Epidermal melanocyte (primary cell): ENCODE results near the gene PSG2.
"Not testable (repeated sequence)": the region's sequence is repeated elsewhere in the genome, so short reads cannot be mapped to it uniquely, and the experiment has no call there.

ENCODE experiments used
- DNase-seq: peaks from one replicate; pipeline ENCODE4 v3.0.0; 2011; ENCODE audit warnings: low spot score; ENCODE audit not compliant: insufficient read length

PSG2 gene

GRCh38 chr19:43078311-43078710 is 4.2 kb downstream of the PSG2 start:
- DNase-seq, result no peak

- DNase-seq, result not testable (repeated sequence)
These were observed 4.6 kb downstream of the PSG2 start for GRCh38 chr19:43077881-43078280.

- DNase-seq, result not testable (repeated sequence)
These were observed 20.1 kb downstream of the PSG2 start for GRCh38 chr19:43062418-43062817.

- not testable (repeated sequence) for DNase-seq
These were observed 21.2 kb downstream of the PSG2 start for GRCh38 chr19:43061326-43061725.

GRCh38 chr19:43060254-43060653 is 22.2 kb downstream of the PSG2 start:
- not testable (repeated sequence) for DNase-seq

- not testable (repeated sequence) for DNase-seq
These were observed 23.0 kb downstream of the PSG2 start for GRCh38 chr19:43059482-43059881.

- DNase-seq, result not testable (repeated sequence)
These were observed 24.1 kb downstream of the PSG2 start for GRCh38 chr19:43058440-43058839.

- DNase-seq, result not testable (repeated sequence)
These were observed 34.5 kb downstream of the PSG2 start for GRCh38 chr19:43047966-43048365.

- not testable (repeated sequence) for DNase-seq
These were observed 35.9 kb downstream of the PSG2 start for GRCh38 chr19:43046578-43046977.

- DNase-seq, result not testable (repeated sequence)
These were observed 38.9 kb downstream of the PSG2 start for GRCh38 chr19:43043492-43044180.

GRCh38 chr19:43031645-43032044 is 50.9 kb downstream of the PSG2 start:
- DNase-seq, result not testable (repeated sequence)

GRCh38 chr19:43028866-43029265 is 53.6 kb downstream of the PSG2 start:
- DNase-seq, result no peak

GRCh38 chr19:43027985-43028384 is 54.5 kb downstream of the PSG2 start:
- not testable (repeated sequence) for DNase-seq

- DNase-seq, result not testable (repeated sequence)
These were observed 55.4 kb downstream of the PSG2 start for GRCh38 chr19:43027061-43027460.

GRCh38 chr19:43026369-43026768 is 56.1 kb downstream of the PSG2 start, which contains the start of gene PSG11:
Gene PSG11 (minus strand): TSS chr19:43026469. CDS start chr19:43026372, 97 bp downstream.
- not testable (repeated sequence) for DNase-seq

GRCh38 chr19:43022098-43022497 is 60.4 kb downstream of the PSG2 start:
- DNase-seq, result not testable (repeated sequence)

- not testable (repeated sequence) for DNase-seq
These were observed 60.9 kb downstream of the PSG2 start for GRCh38 chr19:43021629-43022028.

- not testable (repeated sequence) for DNase-seq
These were observed 62.9 kb downstream of the PSG2 start for GRCh38 chr19:43019588-43019987.
